Stimulated activated CD4-positive, alpha-beta T cell treated with anti-CD3 and anti-CD28 coated beads, Interleukin-12 subunit alpha, Interleukin-12 subunit beta, amount 100 ng/mL, for 48 hours (primary cell): ENCODE results near the gene GPR158.

Experiments
- DNase-seq, 3 donors: peaks; one replicate each; pipeline ENCODE4 v3.0.0-alpha.2; 2020; ENCODE audit warnings: low read depth in 2 of 3, low spot score in 1 of 3

Gene GPR158

DNA sequence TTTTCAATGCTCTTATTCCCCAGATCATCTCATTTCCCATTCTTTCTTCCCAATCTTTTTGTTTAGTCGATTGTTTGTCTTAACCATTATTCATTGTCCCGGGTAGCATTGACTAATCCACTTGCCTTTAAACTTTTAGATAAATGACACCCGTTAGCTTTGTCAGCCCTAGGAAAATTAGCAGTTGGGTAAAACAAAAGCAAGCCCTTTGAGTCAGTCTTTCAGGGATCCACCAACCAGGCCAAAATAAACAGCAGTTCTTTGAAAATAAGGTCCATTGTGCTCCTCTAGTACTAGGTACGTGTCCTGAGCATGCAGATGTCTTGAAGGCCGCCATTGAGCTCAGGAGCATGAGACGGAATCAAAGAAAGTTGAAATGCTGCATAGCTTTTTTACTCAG is 389.6 kb downstream of the GPR158 start:
- DNase-seq: no peak

DNA sequence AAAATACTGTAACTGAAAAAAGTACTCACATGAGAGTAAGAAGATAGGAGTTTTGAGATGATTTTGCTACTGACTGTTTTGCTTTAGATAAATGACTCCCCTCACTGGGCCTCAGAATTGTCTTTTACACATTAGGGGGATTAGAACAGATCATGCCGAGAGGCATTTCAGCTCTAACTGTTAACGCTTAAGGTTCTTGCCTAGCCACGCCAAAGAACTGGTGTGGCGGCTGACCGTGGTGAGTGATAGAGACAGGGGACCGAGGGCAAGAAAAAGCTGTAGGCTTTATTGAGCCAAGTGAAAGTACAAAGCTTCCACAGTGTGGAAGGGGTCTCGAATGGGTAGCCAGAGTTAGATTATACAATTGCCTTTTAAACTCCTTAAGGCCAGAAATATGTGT is 390.8 kb downstream of the GPR158 start:
- DNase-seq: no peak

DNA sequence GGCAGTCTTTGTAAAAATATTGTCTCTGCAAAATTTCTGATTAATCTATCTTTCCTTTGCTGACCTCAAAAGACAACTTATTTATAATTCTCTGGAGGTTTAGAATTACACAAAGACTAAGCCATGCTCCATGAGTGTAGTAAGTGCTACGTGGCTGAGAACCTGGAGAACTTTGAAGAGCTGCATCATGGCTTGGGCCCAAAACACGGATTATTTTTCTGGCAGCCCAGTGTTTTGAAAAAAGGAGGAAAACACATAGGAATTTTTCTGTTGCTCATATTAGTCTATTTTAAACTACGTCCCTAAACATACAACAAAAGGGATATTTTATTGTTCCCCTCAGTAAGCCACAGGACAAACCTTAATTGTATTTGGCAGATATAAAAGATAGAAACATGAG is 398.5 kb downstream of the GPR158 start:
- DNase-seq: no peak

DNA sequence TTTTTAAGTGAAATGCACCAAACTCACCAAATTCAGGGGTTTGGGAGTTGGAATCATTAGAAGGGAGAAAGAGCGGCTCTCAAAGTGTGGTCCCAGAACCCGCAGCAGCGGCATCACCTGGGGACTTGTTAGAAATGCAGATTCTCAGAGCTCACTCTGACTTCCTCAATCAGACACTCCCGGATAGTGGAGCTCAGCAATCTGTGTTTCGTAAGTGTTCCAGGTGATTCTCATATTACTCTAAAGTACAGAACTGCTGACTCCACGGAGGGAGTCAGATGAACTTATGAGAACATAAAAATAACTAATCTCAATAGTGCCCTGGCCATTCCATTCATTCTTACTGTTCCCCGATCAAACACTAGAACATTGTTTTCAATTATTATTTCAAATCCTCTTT is 400.5 kb downstream of the GPR158 start:
- no peak for DNase-seq

DNA sequence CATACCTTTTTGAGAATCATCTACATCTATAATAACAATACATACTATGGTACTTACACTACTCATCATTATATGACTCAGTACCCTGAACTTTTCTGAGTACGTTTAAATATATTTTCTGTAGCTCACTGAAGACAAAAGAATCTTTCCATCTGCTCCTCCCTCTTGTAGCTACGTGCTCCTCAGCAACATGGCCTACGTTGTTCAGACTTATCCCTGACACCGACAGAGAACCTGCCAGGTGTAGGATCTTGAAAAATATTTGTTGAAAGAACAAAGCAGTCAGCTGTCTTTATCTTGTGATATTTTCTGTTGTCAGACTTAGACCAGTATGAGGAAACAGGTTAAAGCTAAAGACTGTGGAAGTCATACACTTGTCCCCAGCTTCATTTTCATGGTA is 403.3 kb downstream of the GPR158 start:
- DNase-seq: no peak

DNA sequence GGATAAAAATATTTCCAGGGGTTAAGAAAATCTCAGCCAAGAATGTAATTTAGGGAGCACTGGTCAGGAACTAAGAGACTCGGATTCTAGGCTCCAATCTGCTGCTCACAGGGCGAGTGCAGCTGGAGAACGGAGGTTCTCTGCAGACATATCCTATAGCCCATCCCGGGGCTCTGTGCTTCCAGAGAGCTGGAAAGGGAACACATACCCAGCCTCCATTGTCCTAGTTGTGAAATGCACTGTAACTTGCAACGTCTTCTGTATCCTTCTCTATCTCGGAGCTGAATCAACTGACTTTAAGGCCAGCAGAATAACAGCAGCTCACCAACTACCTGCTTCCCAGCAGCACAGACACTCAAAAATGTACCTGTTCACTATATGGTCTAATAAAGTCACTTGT is 408.2 kb downstream of the GPR158 start:
- no peak for DNase-seq

DNA sequence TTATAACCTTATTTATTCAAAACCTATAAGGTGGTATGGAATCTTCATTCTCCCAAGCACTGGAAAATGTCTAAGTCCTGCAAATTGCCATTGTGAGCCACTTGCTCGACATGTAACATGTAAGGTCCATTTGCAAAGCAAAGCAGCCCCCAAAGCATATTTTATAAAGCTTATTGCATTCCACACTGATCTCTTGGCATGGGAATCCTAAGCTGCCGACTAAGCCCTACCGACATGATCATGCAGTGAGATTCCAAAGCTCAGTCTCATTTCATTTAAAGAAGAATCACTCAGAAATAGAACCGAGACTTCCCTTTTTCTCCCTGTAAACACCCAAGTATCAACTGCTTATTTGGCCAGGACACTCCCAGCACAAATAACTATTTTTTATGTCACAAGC is 425.9 kb downstream of the GPR158 start:
- no peak for DNase-seq

DNA sequence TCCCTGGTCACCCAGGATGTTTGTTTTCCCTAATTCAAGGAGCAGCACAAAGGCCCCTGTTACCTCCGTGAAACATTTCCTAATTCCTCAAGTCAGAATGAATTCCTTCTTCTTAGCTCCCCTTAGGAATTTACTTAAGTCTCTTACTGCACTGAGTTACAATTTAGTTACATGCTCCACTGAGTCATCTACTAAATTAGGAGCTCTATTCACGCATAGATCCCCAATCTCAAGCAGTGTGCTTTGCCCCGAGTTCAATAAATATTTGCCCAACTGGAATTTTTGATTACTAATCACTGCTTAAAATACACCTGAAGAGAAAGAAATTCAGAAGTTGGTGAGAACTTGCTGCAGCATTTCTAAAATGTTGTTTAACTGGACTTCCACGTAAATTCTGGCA is 429.8 kb downstream of the GPR158 start:
- no peak for DNase-seq

DNA sequence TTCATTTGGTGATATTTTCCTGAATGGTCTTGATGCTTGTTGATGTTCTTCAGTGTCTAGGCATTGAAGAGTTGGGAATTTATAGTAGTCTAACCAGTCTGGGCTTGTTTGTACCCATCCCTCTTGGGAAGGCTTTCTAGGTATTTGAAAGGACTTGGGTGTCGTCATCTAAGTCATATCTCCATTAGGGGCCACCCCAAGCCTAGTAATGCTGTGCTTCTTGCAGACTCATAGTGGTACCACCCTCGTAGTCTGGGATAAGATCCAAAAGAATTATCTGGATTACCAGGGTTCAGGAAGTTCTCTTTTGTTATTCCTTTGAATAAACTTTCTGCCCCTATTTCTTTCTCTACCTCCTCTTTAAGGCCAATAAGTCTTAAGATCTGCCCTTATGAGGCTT is 439.9 kb downstream of the GPR158 start:
- no peak for DNase-seq

DNA sequence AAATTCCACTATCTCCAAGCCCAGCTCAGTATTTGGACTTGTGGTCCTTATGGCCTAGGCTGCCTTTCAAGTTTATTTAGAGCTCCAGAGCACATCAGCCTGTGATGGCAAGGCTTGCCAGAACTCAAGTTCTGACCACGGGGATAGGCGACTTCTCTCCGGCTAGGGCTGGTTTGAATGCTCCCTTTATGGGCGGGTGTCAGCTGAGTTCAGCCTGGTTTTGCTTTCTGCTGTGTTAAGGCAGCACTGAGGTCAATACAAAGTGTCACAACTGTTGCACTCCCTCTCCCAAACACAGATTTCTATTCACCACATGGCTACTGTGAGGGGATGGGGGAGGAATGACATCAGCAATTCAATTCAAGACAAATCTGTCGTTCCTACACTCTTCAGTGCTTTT is 441.1 kb downstream of the GPR158 start:
- no peak for DNase-seq

DNA sequence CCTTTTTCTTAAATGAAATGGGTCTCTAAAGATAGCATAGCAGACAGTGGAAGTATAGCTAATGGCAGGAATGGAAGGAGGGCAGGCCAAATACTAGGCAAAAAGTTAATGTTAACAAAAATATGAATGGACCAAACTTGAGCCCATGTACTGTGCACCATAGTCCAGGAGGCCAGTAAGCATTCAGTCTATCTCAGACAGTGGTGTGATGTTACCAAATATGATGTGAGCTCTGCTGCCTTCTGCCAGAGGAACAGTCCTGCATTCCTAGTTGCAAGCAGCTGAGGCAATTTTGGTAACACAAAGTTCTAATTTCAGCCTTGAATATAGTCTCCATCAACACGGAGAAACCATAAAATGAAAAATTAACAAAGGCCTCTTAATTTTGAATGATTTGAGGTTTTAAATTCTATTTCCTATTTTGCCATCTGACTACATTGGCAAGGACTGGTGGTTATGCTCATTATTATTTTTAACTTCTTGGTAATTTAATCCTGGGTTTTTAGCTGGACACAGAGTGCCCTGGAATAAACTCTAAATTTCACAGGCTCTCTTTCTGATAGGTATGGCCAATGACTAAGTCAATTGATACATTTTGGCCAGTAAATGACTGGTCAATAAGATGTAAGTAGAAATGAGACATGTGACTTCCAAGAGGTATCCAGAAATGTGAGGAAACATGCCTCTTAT is 442.2 kb downstream of the GPR158 start:
- DNase-seq: no peak

DNA sequence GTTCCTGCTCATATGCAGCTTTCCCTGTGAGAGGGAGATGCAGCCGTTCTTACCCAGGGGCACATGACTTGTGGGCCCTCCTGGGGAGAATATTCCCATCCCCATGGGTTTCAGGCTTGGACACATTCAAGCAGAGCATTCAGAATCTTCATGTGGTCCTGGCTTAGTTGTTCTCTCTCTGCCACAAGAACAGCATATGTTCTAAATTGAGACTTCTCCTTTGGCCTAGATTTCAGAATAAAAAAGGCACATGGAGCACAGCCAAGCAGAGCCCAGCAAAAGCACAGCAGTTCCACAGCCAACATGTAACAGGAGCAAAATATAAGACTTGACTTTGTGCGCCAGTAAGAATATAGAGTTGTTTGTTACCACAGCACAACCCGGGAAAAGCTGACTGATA is 452.8 kb downstream of the GPR158 start:
- no peak for DNase-seq

DNA sequence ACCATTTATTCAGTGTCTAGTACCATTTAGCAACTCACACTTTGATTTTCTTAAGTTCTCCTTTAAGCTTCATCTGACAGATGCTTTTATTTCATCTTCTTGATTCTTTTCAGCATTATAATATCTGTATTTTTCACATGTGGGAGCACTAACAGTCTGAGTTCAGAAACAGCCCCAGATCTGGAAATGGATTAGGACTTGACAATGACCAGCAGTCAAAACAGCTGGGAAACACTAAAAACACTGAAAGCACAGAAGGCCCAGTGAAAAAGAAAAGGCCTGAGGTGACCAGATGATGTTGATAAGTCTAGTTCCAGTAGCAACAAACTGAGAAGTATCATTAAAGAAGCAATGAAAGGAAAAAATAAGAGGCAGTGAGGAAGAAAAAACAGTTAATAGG is 454.5 kb downstream of the GPR158 start:
- DNase-seq: no peak

DNA sequence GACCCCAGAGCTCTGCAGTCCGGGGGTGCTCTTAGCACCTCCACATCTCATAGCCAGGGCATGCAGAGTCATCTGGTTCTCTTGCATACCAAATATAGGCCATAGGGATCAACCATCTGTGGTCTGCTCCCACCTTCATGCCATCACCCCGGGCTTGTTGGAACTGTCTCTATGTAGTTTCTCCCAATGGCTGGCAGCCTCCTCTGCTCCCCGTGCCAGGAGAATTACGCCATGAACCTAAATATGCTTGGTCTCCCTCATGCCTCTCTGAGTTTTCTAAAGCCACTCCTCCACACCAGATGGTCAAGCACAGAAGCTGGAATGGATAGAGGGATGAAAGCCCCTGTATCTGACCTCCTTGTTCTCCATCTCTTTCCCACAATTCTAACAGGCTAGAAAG is 456.7 kb downstream of the GPR158 start:
- no peak for DNase-seq

DNA sequence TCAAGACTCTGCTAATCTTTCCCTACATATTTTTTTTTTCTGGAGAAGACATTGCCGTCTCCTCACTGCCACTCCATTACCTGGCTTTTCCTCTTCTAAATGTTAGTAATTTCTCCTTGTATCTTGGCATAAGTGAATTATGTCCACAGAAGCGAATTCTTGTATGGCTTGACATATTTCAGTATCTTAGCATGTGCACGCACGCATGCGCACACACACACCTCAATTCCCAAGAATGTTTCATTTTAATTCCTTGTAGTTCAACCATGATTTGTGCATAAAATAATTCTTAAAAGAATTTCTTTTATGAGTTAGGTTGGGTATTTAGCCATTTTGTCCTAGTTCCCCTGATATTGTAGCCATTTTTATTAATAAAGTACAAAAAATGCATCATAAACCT is 458.0 kb downstream of the GPR158 start:
- no peak for DNase-seq

DNA sequence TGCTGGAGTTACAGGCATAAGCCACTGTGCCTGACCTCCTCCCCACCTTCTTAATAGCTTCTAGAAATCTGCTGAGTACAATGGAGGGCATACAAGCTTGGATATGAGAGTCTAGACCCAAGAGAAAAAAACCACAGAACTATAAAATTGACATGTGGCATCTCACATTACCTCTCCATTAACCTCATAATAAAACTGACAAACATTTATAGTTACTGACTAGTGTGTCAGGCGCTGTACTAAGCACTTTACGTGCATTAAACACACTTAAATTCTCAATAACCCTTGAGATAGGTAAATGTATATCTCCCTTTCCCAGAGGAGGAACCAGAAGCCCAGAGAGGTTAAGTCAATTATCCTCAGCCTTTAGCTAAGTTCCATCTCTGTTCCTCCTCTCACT is 458.7 kb downstream of the GPR158 start:
- no peak for DNase-seq

DNA sequence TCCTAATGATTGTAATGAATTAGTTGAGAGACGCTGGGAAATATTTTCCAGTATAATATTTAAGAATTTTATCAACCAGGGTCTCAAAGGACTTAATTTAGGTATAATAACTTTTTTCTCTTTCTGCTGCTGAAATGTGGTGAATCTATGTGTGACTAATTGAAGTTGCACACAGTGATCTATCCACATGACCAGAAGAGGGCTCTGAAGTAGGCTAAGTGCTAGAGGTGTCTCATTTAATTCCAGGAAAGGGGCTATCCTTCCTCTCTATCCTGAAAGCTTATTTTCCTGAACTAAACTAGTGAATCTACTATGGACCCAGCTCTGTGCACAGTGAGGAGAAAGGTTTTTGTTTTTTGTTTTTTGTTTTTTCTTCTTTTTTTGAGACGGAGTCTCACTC is 464.8 kb downstream of the GPR158 start:
- no peak for DNase-seq

DNA sequence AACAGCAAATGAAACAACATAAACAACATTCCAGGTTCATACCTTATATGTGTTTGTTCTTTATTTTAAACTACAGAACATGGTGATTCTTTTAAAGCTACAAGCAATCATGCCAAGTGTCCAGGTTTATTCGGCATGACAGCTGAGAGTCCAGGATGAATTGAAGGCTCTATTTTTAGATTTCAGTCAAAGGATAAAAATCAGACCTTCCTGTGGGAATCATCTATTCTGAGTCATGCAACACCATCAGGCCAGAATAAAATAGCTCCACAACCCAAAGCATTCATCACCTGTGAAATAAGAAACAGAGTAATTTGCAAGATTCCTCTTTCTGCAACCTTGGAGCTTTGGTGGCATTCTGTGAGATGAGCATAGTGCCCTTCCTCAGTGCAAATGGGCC is 466.8 kb downstream of the GPR158 start:
- DNase-seq: no peak

DNA sequence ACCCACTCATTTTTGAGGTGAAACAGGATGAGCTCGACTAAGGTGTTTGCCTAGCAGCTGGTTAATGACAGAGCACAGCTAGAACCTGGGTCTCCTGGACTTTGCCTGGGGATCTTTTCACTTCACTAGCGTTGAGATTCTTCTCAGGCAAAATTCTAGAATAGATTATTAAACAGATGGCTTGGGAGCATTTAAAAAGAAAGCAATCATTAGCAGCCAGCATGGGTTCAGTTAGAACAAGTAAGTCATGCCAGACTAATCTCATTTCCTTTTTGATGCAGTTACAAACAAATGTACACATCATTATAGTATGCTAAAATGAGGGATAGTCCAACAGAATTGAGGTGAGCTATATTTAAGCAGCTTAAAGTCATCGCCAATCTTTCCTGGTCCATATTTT is 467.9 kb downstream of the GPR158 start:
- DNase-seq: no peak

DNA sequence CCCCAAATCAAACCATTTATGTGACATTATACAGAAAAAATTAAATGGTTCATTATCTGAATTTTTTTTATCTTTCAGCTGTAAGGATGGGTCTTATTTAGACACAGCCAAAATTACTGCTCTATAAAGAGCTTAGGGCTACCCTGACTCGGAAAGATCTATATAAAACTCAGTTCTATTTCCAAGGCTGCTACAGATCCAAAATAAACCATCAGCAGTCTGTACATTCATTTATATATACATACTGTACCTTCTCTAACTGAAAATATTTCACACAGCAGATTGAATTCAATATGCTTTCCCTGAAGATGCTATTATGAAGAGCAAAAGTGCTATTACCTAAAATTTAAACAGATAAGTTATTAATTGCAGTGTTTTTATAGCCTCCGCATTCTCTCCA is 471.6 kb downstream of the GPR158 start:
- no peak for DNase-seq

DNA sequence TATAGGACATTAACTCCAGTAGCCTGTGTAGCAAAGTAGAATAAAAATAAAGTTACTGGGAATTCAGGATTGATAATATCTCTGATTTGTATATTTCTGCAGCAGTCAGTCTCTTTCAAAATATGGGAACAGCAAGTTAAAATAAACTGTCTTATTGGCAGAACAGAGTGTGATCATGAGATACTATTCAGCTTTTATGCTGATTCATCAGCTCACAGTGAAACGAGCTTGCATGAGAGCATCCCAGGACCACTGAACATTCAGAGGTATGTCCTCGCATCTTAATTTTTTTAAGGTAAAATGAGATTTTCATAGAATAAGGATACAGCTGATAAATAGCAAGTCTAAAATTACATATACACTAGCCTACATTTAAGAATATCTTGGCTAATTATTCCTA is 476.7 kb downstream of the GPR158 start:
- no peak for DNase-seq
